M059J (cell line): ENCODE data around the gene ASTN2. TPM values are rescaled to one million over a fixed set of nuclear protein-coding genes. Genes with fewer than 3 reads are reported as not detected.
A peak's percentile ranks its signal among the peaks of the same experiment; 100 is the strongest.
"Not testable (repeated sequence)": the region's sequence is repeated elsewhere in the genome, so short reads cannot be mapped to it uniquely, and the experiment has no call there.

Source experiments
- DNase-seq: peaks from one replicate; pipeline ENCODE4 v3.0.0-alpha.2; 2012; ENCODE audit warnings: low read depth
- total RNA-seq: library from RNA; depleted of rRNA; stranded (reverse); fragments of >200 nt; shearing (Covaris generic); gene quantifications from 2 replicates; pipeline ENCODE4 v1.2.3, GENCODE V29; 2014

The ASTN2 gene
- total RNA-seq, 1 experiment from 2014 or later, result 4.2 TPM

- DNase-seq, result peak; percentile 30
Measured at GRCh38 chr9:116701940-116702642, 712.8 kb downstream of the ASTN2 start.

GRCh38 chr9:116700882-116701865 is 713.7 kb downstream of the ASTN2 start:
- DNase-seq, result no peak

- no peak for DNase-seq
Measured at GRCh38 chr9:116700279-116700678, 714.6 kb downstream of the ASTN2 start.

- no peak for DNase-seq
Measured at GRCh38 chr9:116697887-116698286, 717.0 kb downstream of the ASTN2 start.

DNA sequence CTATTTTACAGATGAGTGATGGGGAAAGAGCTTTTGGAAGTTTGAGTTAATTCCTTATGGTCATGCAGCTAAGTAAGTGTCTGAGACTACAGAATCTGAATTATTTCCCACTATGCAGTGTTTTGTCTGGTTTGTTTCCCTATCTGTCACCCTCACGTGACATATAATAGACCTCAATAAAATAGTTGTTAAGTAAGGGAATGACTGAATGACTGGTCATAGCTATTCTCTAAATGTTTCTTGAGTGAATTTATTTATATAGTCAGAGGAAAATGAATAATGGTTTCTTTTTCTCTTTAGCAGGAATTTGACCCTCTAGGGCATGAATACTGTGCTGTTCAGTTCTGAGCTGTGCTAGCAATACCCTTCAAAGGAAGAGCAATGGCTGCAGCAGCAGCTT is 717.5 kb downstream of the ASTN2 start:
- DNase-seq, result peak; percentile 88

DNA sequence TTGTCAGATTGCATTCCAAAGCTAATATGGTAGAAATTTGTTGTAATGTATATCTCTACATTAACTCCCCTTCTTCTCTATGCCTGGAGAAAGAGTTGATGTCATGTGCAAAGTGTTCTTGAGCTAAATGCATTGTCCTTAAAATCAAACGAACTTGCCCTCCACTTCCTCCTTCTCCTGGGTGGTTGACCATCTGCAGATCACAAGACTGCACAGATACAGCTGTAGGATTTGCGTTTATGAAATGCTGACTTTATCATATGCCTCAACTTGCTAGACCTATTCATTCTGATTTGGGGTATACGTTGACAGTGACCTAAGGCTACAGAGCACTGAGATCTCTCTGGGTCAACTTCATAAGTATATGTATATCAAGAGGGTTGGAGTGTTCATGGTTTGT is 719.4 kb downstream of the ASTN2 start:
- no peak for DNase-seq

- no peak for DNase-seq
Measured at GRCh38 chr9:116694785-116695291, 720.0 kb downstream of the ASTN2 start.

DNA sequence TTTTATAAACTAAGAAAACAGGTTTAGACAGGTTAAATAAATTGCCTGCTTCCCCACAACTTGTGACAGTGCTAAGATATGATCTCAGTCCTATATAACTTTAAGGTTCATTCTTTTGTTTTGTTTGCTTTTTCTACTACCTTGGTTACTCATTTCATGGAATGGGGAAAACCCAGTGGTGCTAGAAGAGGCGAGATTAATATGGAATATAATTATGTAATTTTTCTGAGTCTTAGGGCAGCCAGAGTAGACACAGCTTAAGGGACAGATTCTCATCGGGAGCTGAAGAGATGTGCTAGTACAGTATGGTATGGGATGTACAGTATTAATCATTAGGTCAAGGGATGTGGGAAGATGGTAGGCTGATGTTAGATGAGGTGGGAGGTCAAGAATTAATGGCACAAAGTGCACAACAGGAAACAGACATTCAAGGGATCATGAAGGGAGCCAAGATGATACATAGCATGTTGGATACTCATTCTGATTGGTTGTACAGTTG is 721.6 kb downstream of the ASTN2 start:
- peak; percentile 67 for DNase-seq

- DNase-seq, result no peak
Measured at GRCh38 chr9:116692616-116693015, 722.2 kb downstream of the ASTN2 start.

GRCh38 chr9:116691607-116692006 is 723.2 kb downstream of the ASTN2 start:
- no peak for DNase-seq

- not testable (repeated sequence) for DNase-seq
Measured at GRCh38 chr9:116690805-116691204, 724.1 kb downstream of the ASTN2 start.

- DNase-seq, result no peak
Measured at GRCh38 chr9:116689486-116690032, 725.3 kb downstream of the ASTN2 start.

- DNase-seq, result no peak
Measured at GRCh38 chr9:116688806-116689485, 725.9 kb downstream of the ASTN2 start.

DNA sequence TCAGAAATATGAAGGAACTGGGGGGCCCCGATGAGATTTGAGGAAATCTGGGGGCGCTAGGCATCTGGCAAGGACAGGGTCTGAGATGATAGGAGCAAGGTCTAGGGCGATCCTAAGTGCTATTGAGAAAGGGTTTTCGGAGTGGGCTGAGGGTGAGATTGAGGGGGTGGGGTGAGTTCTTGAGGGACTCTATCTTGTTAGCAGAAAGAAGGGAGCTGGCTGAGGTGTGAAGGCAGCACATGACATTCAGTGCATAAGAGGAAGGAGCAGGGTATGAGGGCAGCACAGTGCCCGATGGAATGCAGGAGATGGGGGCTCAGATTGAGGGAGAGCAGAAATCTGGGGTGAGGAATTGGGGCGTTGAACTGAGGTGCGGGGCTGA is 727.1 kb downstream of the ASTN2 start:
- no peak for DNase-seq

DNA sequence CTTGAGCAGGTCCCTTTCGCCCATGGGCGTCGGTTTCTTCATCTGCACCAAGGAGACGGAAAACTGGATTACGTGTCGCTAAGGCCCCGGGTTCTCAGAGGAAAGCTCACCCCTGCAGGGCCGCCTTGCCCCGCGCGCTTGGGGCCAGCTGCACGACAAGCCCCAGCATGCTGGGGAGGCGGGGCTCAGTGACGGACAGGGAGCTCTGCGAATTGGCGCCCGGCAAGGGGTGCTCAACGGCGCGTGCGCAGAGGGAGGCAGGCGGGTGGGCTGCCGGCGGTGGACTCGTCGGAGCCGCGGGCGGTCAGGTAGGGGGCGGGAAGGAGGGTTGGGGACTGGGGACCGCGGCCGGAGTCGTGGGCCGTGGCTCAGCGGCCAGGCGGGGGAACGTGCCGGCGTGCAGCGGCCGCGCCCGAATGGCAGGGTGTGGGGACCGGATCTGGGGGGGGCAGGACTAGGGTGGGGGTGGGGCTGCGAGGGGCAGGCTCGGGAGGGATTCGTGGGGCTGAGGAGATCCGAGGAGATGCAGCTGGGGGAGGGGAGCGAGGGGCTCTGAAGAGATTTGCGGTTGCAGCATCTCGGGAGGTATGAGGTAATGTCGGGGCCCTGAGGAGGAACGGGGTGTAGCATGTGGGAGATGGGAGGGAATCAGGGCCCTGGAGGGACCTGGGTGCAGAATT is 727.6 kb downstream of the ASTN2 start, which contains the start of gene TRIM32:
TSS of gene TRIM32 (plus strand) at position 232 of the 680 bp plus-strand sequence. CDS start 10,438 bp downstream, outside the sequence.
- peak; percentile 89 for DNase-seq

- peak; percentile 29 for DNase-seq
Measured at GRCh38 chr9:116686693-116687073, 728.2 kb downstream of the ASTN2 start.

GRCh38 chr9:116686135-116686534 is 728.7 kb downstream of the ASTN2 start:
- DNase-seq, result peak; percentile 55

DNA sequence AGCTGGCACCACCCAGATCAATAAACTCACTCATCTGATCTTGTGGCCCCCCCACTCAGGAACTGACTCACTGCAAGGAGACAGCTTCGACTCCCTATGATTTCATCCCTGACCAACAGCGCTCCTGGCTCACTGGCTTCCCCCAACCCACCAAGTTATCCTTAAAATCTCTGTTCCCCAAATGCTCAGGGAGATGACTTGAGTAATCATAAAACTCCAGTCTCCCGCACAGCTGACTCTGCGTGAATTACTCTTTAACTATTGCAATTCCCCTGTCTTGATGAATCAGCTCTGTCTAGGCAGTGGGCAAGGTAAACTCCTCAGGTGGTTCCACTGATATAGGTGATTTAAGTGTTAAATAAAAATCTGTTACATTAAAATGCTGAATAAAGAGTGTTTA is 729.7 kb downstream of the ASTN2 start:
- DNase-seq, result no peak

GRCh38 chr9:116683535-116683934 is 731.3 kb downstream of the ASTN2 start:
- no peak for DNase-seq

GRCh38 chr9:116674210-116674980 is 740.5 kb downstream of the ASTN2 start:
- DNase-seq, result no peak
